HUES6 (cell line): Measurements from ENCODE around the gene KIAA1217.

ENCODE experiments used
- H3K27ac ChIP-seq: 2 replicates; pipeline ENCODE4 v1.7.0; 2013; ENCODE audit warnings: low read depth, mild to moderate bottlenecking, low read length, inconsistent platforms
- H3K27me3 ChIP-seq: 2 replicates; pipeline ENCODE4 v1.6.1; 2013; ENCODE audit warnings: low read length; ENCODE audit not compliant: control insufficient read depth, insufficient read depth
- H3K36me3 ChIP-seq: 2 replicates; pipeline ENCODE4 v1.6.1; 2013; ENCODE audit warnings: low read length; ENCODE audit not compliant: control insufficient read depth, insufficient read depth
- H3K4me1 ChIP-seq: 2 replicates; pipeline ENCODE4 v1.6.1; 2013; ENCODE audit warnings: low read length; ENCODE audit not compliant: control insufficient read depth, insufficient read depth
- H3K4me3 ChIP-seq: 2 replicates; pipeline ENCODE4 v1.5.1; 2013; ENCODE audit warnings: low read depth, low read length
- H3K9ac ChIP-seq: one replicate; pipeline ENCODE4 v1.6.1; 2013; ENCODE audit warnings: mild to moderate bottlenecking, low read length
- H3K9me3 ChIP-seq: 2 replicates; pipeline ENCODE4 v1.6.1; 2013; ENCODE audit warnings: low read depth, low read length; ENCODE audit not compliant: control insufficient read depth, insufficient read depth

KIAA1217 gene

GRCh38 chr10:24209946-24210491, 1.1 kb downstream of the KIAA1217 start:
- Histone ChIP-seq H3K27ac (no peak overlapping the region; the same call in 1 of the 2 replicates), H3K4me3 (peak overlapping the region; percentile 62), H3K9ac (peak overlapping the region; percentile 76), H3K9me3 (no peaks in the 10 kb centered on the region), H3K27me3 (no peaks in the 10 kb centered on the region), H3K36me3 (no peaks in the 10 kb centered on the region), H3K4me1 (peaks cover 38% of the 10 kb centered on the region)

DNA sequence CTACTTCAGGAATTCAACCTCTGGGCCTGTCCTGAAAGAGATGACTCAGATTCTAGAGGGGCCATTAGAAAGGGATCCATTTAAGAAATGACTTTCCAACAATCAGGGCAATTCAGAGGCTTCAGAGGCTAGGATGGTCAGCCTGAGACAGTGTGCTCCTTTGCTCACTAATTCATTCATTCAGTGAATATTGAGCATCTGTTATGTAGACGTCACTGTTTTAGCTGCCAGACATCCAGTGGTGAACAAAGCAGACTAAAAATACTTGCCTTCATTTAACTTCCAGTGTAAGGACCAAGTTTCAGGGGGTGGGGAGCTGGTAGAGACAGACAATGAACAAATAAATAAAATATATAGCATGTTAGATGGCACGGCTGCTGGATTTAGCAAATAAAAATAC, 1.6 kb downstream of the KIAA1217 start:
- H3K36me3 ChIP-seq: no peaks in the 10 kb centered on the region
- H3K4me1 ChIP-seq: peaks cover 43% of the 10 kb centered on the region
- H3K27me3 ChIP-seq: no peaks in the 10 kb centered on the region
- H3K9ac ChIP-seq: peak overlapping the region; percentile 18
- H3K27ac ChIP-seq: no peak overlapping the region
- H3K4me3 ChIP-seq: peak overlapping the region; percentile 20; the same call in 1 of the 2 replicates
- H3K9me3 ChIP-seq: no peaks in the 10 kb centered on the region

GRCh38 chr10:24213266-24213665, 4.3 kb downstream of the KIAA1217 start:
- Histone ChIP-seq H3K4me1 (peaks cover 31% of the 10 kb centered on the region), H3K9me3 (no peaks in the 10 kb centered on the region)

GRCh38 chr10:24213881-24214280, 4.9 kb downstream of the KIAA1217 start:
- H3K9me3 ChIP-seq: no peaks in the 10 kb centered on the region
- no peaks in the 10 kb centered on the region for H3K27me3 ChIP-seq
- no peaks in the 10 kb centered on the region for H3K36me3 ChIP-seq
- H3K27ac ChIP-seq: no peak overlapping the region
- no peak overlapping the region for H3K4me3 ChIP-seq
- H3K9ac ChIP-seq: no peak overlapping the region
- peaks cover 27% of the 10 kb centered on the region for H3K4me1 ChIP-seq

More at GRCh38 chr10:24213266-24213665, 4.3 kb downstream of the KIAA1217 start:
- Histone ChIP-seq H3K36me3 (no peaks in the 10 kb centered on the region), H3K27ac (no peak overlapping the region), H3K27me3 (no peaks in the 10 kb centered on the region), H3K9ac (no peak overlapping the region), H3K4me3 (no peak overlapping the region)

DNA sequence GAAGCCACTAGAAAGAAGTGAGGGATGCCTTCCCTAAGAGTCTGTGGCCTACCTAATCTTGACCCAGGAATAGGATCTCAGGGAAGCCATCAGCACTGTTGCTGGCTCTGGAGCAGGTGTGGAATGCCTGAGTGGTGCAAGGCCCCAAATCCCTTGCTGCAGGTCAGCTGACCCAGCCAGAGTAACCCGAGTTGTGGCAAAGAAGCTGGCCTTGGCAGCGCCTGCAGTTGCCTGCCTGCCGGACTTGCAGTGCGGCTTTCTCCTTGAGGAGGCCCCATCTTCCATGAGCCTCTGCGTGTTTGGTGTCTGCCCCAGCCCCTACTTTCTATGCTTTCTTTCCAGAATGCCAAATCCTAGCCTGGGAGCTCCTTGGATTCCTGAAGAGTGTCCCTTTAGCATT, 5.8 kb downstream of the KIAA1217 start:
- no peaks in the 10 kb centered on the region for H3K27me3 ChIP-seq
- peaks cover 27% of the 10 kb centered on the region for H3K4me1 ChIP-seq
- H3K9me3 ChIP-seq: no peaks in the 10 kb centered on the region
- H3K36me3 ChIP-seq: peaks cover 2% of the 10 kb centered on the region
- H3K9ac ChIP-seq: no peak overlapping the region
- no peak overlapping the region for H3K4me3 ChIP-seq
- no peak overlapping the region for H3K27ac ChIP-seq

DNA sequence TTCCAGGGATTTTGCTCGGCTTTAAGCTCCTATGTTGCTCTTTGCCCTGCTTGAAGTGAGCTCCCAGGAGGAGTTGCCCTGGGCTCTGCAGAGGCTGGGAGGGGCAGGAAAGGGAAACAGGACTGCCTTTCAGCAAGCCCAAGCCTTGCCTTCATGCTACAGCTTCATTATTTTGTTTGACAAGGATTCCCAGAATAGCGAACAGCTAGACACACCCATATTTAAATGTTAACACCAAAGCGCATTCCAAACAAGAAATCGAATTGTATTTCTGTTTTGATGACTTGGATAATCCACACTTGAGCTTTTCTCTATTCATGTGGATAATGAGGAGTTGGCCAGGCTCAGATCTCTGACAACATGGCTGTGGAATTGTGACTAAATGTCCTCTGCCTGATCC, 6.3 kb downstream of the KIAA1217 start:
- Histone ChIP-seq H3K9me3 (no peaks in the 10 kb centered on the region), H3K36me3 (peaks cover 6% of the 10 kb centered on the region), H3K27ac (no peak overlapping the region), H3K4me1 (peaks cover 27% of the 10 kb centered on the region), H3K9ac (no peak overlapping the region), H3K4me3 (no peak overlapping the region), H3K27me3 (no peaks in the 10 kb centered on the region)

DNA sequence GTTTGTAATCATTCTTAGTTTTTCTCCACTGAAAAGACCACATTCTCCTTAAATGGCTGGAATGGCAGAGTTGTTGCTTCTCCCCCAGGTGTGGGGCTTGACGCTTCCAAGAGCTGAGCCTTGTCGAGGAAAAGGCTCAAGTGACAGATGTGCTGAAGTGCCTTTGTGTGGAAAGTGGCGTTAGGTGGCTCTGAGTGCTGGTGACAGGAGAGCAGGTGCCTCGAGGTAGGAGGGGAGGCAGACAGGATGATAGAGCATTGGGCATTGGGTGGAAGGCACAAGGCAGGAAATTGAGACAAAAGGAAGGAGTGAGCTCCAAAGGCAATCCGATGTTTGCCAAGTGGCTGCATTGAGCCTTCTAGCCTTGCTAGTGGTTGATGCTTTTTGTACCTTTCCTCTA, 6.7 kb downstream of the KIAA1217 start:
- Histone ChIP-seq H3K9ac (no peak overlapping the region), H3K27ac (no peak overlapping the region), H3K27me3 (no peaks in the 10 kb centered on the region), H3K9me3 (no peaks in the 10 kb centered on the region), H3K4me3 (no peak overlapping the region), H3K36me3 (peaks cover 7% of the 10 kb centered on the region), H3K4me1 (peaks cover 25% of the 10 kb centered on the region)

DNA sequence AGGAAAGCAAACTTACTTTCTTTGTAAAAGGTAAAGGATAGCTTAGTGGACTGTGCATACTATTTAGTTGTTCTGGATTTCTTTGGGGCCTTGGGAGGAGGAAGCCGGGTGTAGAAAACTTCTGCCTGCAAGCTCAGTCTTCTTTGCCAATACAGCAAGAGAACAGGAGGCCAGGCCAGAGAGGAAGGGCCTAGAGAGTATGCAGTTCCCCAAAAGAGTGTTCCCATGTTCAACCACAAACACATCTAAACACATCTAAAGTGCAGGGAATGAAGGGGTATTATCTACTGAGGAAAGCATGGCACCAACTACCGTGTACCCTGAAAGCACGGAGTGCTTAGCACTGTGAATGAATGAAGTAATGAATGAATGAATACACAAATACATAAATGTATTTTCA, 11.0 kb downstream of the KIAA1217 start:
- H3K27ac ChIP-seq: no peak overlapping the region
- no peaks in the 10 kb centered on the region for H3K9me3 ChIP-seq
- H3K4me3 ChIP-seq: no peak overlapping the region
- H3K4me1 ChIP-seq: peaks cover 21% of the 10 kb centered on the region
- H3K9ac ChIP-seq: no peak overlapping the region
- H3K36me3 ChIP-seq: peaks cover 12% of the 10 kb centered on the region
- no peaks in the 10 kb centered on the region for H3K27me3 ChIP-seq

GRCh38 chr10:24223341-24223740, 14.4 kb downstream of the KIAA1217 start:
- no peaks in the 10 kb centered on the region for H3K9me3 ChIP-seq
- H3K36me3 ChIP-seq: peaks cover 12% of the 10 kb centered on the region
- H3K9ac ChIP-seq: no peak overlapping the region
- no peak overlapping the region for H3K4me3 ChIP-seq
- H3K27me3 ChIP-seq: no peaks in the 10 kb centered on the region
- H3K4me1 ChIP-seq: 0 out of 2 replicates have a peak, but pooled peaks cover 9% of the 10 kb centered on the region
- H3K27ac ChIP-seq: no peak overlapping the region

- H3K9me3 ChIP-seq: no peaks in the 10 kb centered on the region
- 0 out of 2 replicates have a peak, but pooled peaks cover 9% of the 10 kb centered on the region for H3K4me1 ChIP-seq
- H3K36me3 ChIP-seq: peaks cover 12% of the 10 kb centered on the region
- no peak overlapping the region for H3K27ac ChIP-seq
- H3K9ac ChIP-seq: no peak overlapping the region
- H3K27me3 ChIP-seq: no peaks in the 10 kb centered on the region
- no peak overlapping the region for H3K4me3 ChIP-seq
These were observed 15.0 kb downstream of the KIAA1217 start for GRCh38 chr10:24223953-24224352.

DNA sequence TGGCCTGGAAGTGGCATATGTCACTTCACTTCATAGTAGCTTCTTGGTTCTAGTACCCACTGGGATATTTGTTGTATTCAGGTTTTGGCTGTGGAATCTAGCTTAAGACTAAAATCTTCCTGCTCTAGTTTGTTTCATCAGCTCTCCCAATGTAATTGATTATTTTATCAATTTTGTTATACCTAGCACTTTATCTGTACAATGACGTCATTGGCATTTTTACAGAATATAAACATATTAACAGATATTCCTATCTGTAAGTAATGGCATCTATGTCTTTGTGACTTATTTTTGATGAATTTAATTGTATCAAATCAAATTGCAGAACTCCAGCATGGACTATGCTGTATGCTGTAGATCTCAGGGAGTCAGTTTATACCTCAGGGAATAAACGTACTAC, 19.7 kb downstream of the KIAA1217 start:
- Histone ChIP-seq H3K4me3 (no peak overlapping the region), H3K9me3 (no peaks in the 10 kb centered on the region), H3K9ac (no peak overlapping the region), H3K27ac (no peak overlapping the region), H3K4me1 (no peaks in the 10 kb centered on the region), H3K27me3 (no peaks in the 10 kb centered on the region), H3K36me3 (no peaks in the 10 kb centered on the region)
